Measurements from ENCODE around the gene TMEM108.
"Not testable (repeated sequence)": the region's sequence is repeated elsewhere in the genome, so short reads cannot be mapped to it uniquely, and the experiment has no call there.

Gene TMEM108

GRCh38 chr3:133038089-133038730, at the start of gene TMEM108:
TSS of gene TMEM108 (plus strand) at chr3:133038391.
- no peak for DNase-seq (ENCODE audit: low read depth)

GRCh38 chr3:132995971-132996370, 42.2 kb upstream of the TMEM108 start:
- DNase-seq (ENCODE audit: low read depth) = no peak

DNA sequence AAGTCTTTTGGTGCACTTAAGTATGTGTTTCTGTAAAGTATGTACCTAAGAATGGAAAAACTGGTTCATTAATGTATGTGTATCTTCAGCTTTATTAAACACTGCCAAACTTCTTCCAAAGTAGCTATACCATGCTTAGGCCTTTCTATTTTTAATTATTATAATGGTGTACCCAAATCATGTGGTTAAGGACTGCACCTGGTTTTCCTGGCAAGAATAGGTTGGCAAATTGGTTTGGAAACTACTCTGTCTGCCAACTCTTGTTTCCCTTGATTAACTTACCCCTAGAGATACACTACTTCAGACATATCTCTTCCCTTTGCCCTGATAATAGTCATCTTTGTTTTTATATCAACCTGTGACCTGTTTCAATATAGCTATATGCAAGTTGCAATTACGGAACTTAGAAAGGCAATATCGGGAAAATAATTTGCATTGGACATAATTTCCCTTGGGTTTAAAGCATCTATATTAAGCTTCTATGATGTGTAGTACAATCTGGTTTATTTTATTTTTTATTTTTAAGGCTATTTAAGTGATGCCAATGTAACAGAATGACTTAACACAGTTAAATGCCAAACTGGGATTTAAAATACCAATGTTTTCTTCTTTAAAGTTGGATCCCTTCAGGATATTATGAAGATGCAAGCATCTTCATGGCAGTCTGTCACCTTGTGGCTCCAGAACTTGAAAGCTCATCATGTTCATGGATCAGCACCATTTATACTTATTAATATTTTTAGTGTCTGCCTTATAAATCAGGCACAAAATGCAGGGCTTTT, 40.6 kb upstream of the TMEM108 start:
- DNase-seq (ENCODE audit: low read depth) = no peak

DNA sequence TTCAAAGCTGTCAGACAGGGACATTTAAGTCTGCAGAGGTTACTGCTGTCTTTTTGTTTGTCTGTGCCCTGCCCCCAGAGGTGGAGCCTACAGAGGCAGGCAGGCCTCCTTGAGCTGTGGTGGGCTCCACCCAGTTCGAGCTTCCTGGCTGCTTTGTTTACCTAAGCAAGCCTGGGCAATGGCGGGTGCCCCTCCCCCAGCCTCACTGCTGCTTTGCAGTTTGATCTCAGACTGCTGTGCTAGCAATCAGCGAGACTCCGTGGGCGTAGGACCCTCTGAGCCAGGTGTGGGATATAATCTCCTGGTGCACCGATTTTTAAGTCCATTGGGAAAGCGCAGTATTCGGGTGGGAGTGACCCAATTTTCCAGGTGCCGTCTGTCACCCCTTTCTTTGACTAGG, 33.2 kb upstream of the TMEM108 start:
- not testable (repeated sequence) for DNase-seq (ENCODE audit: low read depth)

GRCh38 chr3:133007601-133008000, 30.6 kb upstream of the TMEM108 start:
- DNase-seq (ENCODE audit: low read depth) = no peak

DNA sequence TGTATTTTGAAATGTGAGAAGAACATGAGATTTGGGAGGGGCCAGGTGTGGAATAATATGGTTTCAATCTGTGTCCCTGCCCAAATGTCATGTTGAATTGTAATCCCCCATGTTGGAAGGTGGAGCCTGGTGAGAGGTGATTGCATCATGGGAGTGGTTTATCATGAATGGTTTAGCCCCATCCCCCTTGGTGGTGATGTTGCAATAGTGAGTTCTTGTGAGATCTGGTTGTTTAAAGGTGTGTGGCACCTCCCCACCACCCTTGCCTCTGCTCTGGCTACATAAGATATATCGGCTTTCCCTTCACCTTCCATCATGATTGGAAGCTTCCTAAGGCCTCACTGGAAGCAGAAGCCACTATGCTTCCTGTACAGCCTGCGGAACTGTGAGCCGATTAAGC, 23.9 kb upstream of the TMEM108 start:
- no peak for DNase-seq (ENCODE audit: low read depth)

DNA sequence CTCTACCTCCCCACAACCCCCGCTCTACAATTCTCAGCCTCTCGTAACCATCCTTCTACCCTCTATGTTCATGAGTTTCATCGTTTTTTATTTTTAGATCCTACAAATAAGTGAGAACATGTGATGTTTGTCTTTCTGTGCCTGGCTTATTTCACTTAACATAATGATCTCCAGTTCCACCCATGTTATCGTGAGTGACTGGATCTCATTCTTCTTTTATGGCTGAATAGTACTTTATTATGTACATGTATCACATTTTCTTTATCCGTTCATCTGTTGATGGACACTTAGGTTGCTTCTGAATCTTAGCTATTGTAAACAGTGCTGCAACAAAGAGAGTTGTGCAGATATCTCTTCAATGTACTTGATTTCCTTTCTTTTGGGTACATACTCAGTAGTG, 22.6 kb upstream of the TMEM108 start:
- not testable (repeated sequence) for DNase-seq (ENCODE audit: low read depth)

DNA sequence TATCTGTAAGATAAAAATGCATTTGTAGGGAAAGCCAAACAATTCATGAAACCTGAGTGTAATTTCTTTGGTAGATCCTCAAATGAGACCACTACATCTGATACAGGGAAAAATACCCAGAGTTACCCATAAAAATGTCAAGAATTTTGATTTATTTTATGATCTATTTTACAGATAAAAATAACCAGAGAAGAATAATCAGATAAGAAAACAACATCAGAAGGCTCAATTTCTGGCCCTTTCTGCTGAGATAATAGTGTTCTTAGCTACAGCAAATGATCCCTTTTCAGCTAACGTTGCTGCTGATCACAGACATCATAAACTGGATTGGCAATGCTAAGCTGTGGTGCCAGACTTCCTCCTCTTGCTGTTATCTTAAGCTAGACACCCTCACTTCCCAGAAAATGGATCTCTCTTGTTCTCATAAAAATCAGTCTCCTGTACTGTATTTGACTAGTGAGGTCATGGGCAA, 21.3 kb upstream of the TMEM108 start:
- no peak for DNase-seq (ENCODE audit: low read depth)

DNA sequence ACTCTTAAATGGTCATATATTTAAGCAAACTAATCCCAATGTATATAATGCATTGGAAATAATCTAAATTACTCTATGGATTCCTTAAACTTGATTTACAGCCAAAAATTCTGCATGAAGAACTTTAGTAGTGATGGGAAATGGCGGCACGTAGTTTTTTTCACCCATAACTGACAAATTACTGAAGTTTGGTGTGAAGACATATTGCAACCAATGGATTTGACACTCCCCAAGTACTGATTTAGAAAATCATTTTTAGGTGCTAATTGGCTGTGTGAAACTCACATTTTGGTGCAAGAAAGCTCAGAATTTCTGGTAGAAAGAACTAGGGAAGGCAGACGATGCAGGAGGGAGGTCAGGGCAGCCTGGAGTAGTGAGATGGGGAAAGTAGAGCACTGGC, 19.3 kb upstream of the TMEM108 start:
- DNase-seq (ENCODE audit: low read depth) = no peak

GRCh38 chr3:133021206-133021605, 17.0 kb upstream of the TMEM108 start:
- DNase-seq (ENCODE audit: low read depth) = no peak

GRCh38 chr3:133023362-133023761, 14.8 kb upstream of the TMEM108 start:
- no peak for DNase-seq (ENCODE audit: low read depth)

- no peak for DNase-seq (ENCODE audit: low read depth)
Measured at GRCh38 chr3:133025546-133025945, 12.6 kb upstream of the TMEM108 start.

DNA sequence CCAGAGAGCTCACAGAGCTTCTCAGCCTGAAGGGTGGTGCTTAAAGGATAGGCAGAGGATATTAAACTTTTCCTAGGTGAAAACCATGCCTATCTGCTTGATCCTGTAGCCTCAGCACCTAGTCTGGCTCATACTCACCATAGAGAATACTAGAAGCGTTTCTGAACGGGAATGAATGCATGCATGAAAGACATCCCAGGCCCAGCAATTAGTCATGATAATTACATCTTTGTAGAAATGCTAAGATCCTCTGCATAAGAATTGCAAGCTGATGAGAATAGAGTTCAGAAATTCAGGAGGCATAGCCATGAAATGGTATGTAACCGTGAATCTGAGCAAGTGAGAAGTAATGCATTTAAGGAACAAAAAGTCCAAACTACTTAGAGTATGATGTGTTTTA, 5.9 kb upstream of the TMEM108 start:
- no peak for DNase-seq (ENCODE audit: low read depth)

DNA sequence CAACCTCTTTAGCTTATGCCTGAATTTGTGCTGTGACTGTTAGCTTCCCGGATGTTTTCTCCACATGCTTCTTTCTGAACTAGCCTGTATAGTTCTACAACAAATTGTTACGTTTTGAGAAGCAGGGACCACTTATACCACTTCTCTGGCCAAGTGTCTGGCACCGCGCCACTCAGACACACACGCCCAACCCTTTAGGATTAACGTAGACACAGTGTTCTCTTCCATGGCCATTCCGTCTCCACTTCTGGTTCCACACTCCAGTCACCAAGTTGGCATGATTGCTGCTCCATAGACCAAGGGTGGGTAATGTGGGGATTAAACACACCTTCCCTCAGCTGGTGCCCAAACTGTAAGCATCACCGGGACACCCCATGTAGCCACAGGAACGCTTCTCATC, 755 bp upstream of the TMEM108 start:
- DNase-seq (ENCODE audit: low read depth) = no peak

DNA sequence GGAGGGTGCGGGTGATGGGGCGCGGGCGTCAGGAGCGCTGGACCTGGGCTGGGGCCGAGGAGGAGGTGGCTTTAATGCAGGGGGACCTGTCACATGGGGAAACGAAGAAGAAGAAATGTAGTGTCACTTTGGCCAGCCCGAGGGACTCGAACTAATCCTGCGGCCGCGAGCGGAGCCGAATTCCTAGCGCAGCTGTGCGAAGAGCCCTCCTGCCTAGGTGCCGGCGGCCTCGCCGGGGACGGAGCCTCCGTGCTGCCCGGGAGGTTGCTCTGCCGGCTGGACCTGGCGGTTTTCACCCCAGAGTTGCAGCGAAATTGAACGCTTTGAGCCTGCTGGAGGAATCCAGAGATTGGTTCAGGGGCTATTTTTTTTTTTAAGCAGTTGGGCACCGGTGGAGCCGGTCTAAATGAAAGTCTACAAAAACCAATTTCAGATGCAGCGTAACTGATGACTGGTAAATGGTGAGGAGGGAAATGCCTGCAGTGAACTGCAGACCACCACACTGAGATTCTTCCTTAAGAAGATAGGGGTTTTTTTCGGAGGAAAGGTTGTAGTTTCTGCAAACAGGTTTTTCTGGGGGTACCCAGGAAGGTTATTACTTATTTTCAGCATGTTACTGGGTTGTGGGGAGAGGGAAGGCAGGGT, 662 bp downstream of the TMEM108 start:
- no peak for DNase-seq (ENCODE audit: low read depth)

DNA sequence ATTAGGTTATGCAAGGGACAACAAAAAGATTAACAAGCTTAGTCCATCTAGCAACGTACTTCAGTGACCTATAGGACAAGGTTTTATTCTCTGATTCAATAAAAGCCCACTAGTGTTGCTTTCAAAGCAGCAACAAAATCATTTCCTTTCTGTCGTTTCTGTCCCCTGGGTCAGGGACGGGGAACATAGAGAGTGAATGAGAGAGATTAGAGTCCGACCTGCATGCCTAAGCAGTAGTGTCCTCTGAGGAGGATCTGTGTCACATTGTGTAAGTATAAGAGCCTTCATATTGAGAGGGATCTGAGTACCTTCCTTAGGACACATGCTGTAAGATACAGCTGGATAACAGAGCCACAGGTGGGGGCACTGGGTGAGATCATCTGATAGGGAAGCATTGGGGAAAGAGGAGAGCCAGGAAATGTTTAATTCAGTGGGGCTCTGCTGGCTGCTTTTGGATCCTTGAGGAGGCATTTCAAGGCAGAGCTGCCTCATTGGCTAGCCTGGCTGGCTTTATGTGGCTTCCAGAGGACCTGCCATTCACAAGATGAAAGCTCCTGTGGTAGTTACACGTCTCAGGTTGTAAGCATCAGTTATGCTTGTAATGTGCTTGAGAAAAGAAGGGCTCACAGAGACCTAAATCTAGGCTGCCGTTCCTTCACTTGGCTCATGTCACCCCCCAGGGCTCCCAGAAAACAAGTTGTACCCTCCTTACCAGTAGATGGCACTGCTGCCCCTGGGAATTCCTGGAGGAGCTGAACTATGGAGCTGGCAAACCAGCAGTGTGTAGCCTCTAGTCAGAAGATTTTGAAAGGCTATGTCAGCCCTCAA, 2.7 kb downstream of the TMEM108 start:
- no peak for DNase-seq (ENCODE audit: low read depth)

- no peak for DNase-seq (ENCODE audit: low read depth)
Measured at GRCh38 chr3:133041524-133041829, 3.3 kb downstream of the TMEM108 start.

DNA sequence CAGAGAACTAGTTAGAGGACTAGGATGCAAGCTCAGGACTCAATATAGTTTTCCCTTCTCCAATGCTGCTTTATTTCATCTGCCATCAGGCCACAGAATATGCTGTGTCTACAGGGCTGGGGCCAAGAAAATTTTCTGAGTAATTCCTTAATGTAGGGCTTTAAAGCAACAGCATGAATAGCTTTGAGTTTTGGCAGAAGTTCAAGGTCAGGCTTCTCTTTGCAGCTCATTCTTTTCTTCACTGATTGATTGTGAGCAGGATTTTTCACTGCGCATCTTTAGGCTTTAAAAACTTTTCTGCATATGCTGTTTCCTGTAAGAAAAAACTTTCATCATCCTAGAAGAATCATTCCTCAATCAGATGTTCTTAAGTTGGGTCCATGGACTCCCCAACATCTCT, 4.6 kb downstream of the TMEM108 start:
- DNase-seq (ENCODE audit: low read depth) = no peak

DNA sequence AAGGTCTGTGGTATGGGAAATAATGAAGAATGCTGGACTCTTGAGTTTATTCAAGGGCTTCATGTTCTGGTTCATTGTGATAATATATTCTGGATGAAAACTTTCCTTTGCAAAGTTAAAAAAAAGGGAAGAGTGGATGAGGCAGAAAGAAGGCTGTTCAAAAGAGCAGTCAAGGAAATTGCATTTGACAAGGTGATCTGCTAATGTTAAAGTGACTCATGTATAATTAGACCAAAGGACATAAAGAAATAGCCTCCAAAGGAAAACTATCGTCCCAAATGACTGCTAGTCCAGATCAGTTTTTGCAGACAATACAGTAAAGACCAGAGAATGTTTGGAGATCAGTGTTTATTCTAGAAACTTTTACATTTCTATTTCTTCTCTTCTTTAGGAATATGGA, 9.8 kb downstream of the TMEM108 start:
- DNase-seq (ENCODE audit: low read depth) = no peak

DNA sequence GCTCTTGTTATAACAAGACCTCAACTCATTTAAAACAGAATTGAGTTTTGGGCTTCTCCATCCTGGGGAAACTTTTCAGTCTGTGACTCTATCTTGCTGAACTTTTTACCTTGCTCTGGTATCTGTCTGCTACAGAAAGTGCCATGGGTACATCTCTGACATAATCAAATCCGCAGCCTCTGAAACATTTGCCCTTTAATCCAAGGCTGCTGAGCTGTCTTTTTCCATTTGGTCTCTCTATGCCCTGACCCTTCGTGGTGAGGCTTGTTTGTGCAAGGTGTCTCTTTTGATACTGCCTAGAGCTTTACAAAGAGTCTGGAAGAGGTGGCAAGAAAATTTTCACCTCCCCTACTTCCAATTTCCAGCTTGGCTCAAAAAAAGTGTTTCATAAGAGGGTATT, 11.3 kb downstream of the TMEM108 start:
- DNase-seq (ENCODE audit: low read depth) = no peak

DNA sequence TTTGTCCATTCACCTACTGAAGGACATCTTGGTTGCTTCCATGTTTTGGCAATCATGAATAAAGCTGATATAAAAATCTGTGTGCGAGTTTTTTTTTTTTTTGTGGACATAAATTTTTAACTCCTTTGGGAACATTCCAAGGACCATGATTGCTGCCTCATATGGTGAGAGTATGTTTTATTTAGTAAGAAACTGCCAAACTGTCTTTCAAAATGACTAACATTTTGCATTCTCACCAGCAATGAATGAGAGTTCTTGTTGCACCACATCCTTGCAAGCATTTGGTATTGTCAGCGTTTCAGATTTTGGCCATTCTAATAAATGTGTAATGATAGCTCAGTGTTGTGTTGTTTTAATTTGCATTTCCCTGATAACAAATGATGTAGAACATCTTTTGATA, 12.7 kb downstream of the TMEM108 start:
- no peak for DNase-seq (ENCODE audit: low read depth)

DNA sequence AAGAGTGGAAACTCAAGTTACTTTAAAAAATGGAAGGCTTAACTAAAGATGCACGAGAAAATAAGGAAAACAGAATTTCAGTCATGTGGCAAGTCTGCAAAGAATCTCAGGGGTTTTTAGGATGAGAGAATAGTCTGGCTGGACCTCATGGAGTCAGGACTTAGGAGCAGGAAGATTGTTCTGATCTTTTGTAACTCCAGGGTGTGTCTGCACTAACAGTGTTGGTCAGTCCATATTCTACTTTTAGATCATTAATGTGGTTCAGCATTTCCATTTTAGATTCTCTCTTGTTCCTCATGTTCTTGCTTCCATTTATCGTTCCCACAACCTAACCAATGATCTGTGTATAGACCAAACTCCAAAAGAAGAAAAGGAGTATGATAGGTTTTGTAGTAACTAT, 15.3 kb downstream of the TMEM108 start:
- no peak for DNase-seq (ENCODE audit: low read depth)

DNA sequence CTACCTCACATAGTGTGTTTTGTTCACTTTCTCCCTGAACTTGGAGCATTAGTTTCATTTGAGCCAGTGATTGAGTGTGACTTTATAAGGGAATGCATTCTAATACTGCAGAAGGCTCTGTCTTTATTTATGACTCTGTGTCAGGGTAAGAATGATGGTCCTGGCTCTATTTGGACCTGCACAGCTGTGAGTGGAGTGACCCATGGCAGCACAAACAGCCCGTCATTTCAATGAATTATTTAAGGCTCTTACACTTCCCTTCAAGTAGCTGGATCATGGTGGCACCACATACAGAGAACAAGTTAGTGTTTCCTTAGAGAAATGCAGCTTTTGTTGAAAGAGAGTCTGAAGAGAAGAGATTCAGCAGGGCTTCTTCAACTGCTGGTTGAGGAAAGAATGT, 16.4 kb downstream of the TMEM108 start:
- DNase-seq (ENCODE audit: low read depth) = no peak
